ENCODE measurements around the gene ZNG1C.
"Not testable (repeated sequence)": the region's sequence is repeated elsewhere in the genome, so short reads cannot be mapped to it uniquely, and the experiment has no call there.

ZNG1C gene

DNA sequence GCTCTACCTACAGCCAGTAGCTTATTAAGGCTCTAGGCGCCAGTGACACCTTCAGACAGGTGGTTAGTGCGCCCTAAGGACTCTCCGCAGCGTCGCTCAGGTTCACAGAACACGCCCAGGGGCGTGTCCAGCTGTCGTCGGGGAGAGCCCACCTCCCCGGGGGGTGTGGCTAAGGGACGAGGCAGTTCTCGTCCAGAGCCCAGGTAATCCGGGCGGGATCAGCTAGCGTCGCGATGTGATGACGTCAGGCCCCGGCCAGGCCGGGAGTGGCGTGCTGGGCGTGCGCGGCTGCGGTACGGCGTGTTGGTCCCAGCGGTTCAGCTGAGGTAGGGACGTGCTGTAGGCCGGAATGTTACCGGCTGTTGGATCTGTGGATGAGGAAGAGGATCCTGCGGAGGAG lies at the start of gene ZNG1C:
Gene ZNG1C, plus strand, starts transcription at position 301 of the 400 bp plus-strand sequence. Its CDS starts 49 bp downstream, at position 350.
- in situ Hi-C loops (cut with MboI; ENCODE audit: low sequenced_read_pairs, unreplicated experiment) = not testable (repeated sequence)

DNA sequence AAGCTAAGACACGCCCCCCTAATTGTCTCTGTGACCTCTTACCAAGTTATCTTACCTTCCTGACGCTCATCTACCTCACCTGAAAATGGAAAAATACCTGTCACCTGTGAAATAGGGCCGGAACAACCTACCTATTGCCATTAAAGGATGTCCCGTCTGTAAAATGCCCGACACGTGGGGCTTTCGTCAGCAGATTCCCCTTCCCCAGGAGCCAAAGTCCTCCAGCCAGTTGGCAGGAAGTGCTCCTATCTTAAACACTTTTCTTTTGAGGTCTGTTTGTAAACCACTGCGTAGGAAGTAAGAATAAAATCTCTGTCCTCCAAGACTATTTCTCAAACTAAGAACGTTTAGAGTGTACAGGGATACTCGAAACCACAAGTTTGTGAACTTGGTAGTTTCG lies 654 bp downstream of the ZNG1C start:
- DNase-seq (ENCODE audit: low spot score); in situ Hi-C loops (cut with MboI; ENCODE audit: low sequenced_read_pairs, unreplicated experiment): not testable (repeated sequence)

More for the DNA sequence above, at the start of gene ZNG1C:
- not testable (repeated sequence) for DNase-seq (ENCODE audit: low spot score)

GRCh38 chr9:68281041-68281440 lies 39.3 kb downstream of the ZNG1C start:
- in situ Hi-C loops (cut with MboI; ENCODE audit: low sequenced_read_pairs, unreplicated experiment); DNase-seq (ENCODE audit: low spot score): not testable (repeated sequence)

DNA sequence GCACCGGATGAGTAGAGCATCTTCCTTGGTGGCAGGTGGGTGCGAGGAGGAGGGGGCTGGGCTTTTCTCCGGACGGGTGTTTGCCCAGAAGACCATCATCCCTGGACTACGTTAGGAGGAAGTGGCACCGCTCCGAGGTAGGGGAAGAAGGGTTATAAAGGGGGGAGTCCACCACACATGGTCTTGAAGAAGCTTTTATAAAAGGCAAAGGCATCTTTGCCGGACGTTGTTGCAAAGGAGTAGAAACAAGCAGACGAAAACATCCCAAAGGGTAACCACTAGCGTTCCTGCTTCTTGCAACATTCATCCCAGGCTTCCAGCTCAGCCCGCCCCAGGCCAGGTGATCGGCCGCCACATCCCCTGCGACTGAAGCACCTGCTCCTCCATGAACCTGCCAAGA lies 60.8 kb downstream of the ZNG1C start, which contains the start of gene FOXD4L3:
Gene FOXD4L3, plus strand, starts transcription at position 301 of the 400 bp plus-strand sequence. Its CDS starts 85 bp downstream, at position 386.
- DNase-seq (ENCODE audit: low spot score); in situ Hi-C loops (cut with MboI; ENCODE audit: low sequenced_read_pairs, unreplicated experiment): not testable (repeated sequence)

- DNase-seq (ENCODE audit: low spot score); in situ Hi-C loops (cut with MboI; ENCODE audit: low sequenced_read_pairs, unreplicated experiment): not testable (repeated sequence)
Measured at GRCh38 chr9:68303771-68304170, 62.0 kb downstream of the ZNG1C start.

- DNase-seq (ENCODE audit: low spot score); in situ Hi-C loops (cut with MboI; ENCODE audit: low sequenced_read_pairs, unreplicated experiment): not testable (repeated sequence)
Measured at GRCh38 chr9:68304212-68304611, 62.4 kb downstream of the ZNG1C start.

- in situ Hi-C loops (cut with MboI; ENCODE audit: low sequenced_read_pairs, unreplicated experiment); DNase-seq (ENCODE audit: low spot score): not testable (repeated sequence)
Measured at GRCh38 chr9:68304777-68305176, 63.0 kb downstream of the ZNG1C start.

GRCh38 chr9:68305680-68306285 lies 64.0 kb downstream of the ZNG1C start:
- DNase-seq (ENCODE audit: low spot score); in situ Hi-C loops (cut with MboI; ENCODE audit: low sequenced_read_pairs, unreplicated experiment): not testable (repeated sequence)

DNA sequence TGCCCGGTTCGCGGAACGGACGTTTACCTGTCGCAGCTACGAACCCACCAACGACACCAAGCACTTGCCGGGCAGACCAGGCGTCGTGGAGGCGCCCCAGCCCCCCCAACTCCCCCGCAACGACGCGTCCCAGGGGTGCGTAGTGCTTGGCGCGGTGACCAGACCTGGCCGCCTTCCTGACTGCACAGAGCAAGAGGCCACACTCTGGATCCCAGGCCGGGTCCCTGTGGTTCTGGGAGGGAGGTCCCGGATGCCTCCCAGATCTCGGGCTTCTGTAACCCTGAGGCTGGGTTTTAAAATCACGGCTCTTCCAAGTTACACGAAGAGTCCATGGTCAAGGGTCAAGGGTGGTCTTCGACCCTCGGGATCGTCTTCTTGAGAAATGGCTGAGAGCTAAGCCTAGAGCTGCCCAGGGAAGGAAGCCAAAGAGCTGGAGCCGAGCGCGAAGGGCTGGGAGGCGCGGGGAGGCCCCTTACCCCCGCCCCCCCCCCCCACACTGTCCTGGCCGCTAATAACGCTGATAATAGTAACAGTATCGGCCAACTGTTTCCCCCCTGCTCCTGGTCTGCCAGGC lies 64.7 kb downstream of the ZNG1C start:
- DNase-seq (ENCODE audit: low spot score); in situ Hi-C loops (cut with MboI; ENCODE audit: low sequenced_read_pairs, unreplicated experiment): not testable (repeated sequence)

- in situ Hi-C loops (cut with MboI; ENCODE audit: low sequenced_read_pairs, unreplicated experiment); DNase-seq (ENCODE audit: low spot score): not testable (repeated sequence)
Measured at GRCh38 chr9:68307127-68307526, 65.3 kb downstream of the ZNG1C start.

GRCh38 chr9:68307654-68308053 lies 65.9 kb downstream of the ZNG1C start:
- in situ Hi-C loops (cut with MboI; ENCODE audit: low sequenced_read_pairs, unreplicated experiment); DNase-seq (ENCODE audit: low spot score): not testable (repeated sequence)

GRCh38 chr9:68311208-68311607 lies 69.4 kb downstream of the ZNG1C start:
- in situ Hi-C loops (cut with MboI; ENCODE audit: low sequenced_read_pairs, unreplicated experiment) = not testable (repeated sequence)

DNA sequence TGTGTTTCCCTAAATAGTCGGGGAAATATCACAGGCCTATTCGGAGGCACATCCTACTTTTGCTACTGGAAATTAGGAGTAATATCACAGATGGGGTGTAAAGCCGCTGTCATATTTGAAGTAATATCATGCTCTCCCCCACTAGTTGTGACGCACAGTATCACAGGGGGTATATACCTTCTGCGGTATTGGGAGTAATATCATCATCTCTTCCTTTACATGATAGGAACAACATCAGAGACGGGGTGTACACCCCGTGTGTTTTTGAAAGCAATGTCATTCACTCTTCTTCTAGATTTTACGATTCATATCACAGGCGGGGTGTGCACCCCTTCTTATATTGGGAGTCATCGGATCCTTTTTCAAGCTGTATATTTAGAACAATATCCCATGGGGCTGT lies 76.4 kb downstream of the ZNG1C start:
- in situ Hi-C loops (cut with MboI; ENCODE audit: low sequenced_read_pairs, unreplicated experiment); DNase-seq (ENCODE audit: low spot score): not testable (repeated sequence)

More at GRCh38 chr9:68311208-68311607, 69.4 kb downstream of the ZNG1C start:
- not testable (repeated sequence) for DNase-seq (ENCODE audit: low spot score)

GRCh38 chr9:68323749-68324148 lies 82.0 kb downstream of the ZNG1C start:
- DNase-seq (ENCODE audit: low spot score); in situ Hi-C loops (cut with MboI; ENCODE audit: low sequenced_read_pairs, unreplicated experiment): not testable (repeated sequence)

DNA sequence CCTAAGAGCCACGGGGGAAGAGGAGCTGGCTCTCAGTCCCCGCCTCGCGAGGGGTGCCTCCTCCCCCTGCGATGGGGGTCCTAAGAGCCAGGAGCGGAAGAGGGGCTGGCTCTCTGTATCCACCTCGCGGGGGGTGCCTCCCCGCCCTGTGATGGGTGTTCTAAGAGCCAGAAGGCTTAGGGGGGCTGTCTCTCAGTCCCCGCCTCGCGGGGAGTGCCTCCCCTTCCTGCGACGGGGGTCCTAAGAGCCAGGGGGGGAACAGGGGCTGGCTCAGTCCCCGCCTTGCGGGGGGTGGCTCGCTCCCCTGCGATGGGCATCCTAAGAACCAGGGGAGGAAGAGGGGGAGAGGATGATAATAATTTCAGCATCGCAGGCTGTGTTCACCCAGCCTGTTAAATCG lies 82.7 kb downstream of the ZNG1C start:
- DNase-seq (ENCODE audit: low spot score); in situ Hi-C loops (cut with MboI; ENCODE audit: low sequenced_read_pairs, unreplicated experiment): not testable (repeated sequence)

GRCh38 chr9:68329106-68329505 lies 87.3 kb downstream of the ZNG1C start:
- in situ Hi-C loops (cut with MboI; ENCODE audit: low sequenced_read_pairs, unreplicated experiment); DNase-seq (ENCODE audit: low spot score): not testable (repeated sequence)

DNA sequence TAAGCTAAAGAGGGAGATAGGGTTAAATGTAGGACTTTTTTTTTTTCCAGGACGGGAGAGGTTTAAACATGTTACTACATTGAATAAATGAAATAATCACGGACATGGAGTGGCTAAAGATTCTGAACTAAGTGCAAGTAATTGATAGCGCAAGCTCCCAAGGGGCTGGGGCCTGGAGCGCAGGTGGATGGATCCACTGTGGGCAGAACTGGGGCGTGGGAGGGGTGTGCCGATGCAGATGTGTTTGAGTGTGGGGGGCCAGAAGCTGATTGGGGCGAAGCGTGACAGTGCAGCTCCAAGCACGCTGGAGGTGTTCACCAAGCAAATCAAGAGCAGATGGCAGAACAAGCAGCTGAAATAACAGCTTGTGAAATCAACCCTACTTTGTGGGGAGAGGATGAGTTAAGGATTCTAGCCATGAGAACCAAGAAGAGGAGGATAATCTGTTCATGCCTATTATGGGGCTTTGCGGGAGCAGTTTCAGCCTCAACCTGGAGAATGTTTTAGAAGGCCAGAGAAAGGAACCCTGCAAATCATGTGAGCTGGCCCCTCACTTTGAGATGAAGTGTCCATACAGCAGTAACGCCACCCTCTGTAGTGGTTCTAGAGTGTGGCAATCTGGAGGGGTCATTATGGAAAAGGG lies 88.9 kb downstream of the ZNG1C start:
- in situ Hi-C loops (cut with MboI; ENCODE audit: low sequenced_read_pairs, unreplicated experiment) = not testable (repeated sequence)

DNA sequence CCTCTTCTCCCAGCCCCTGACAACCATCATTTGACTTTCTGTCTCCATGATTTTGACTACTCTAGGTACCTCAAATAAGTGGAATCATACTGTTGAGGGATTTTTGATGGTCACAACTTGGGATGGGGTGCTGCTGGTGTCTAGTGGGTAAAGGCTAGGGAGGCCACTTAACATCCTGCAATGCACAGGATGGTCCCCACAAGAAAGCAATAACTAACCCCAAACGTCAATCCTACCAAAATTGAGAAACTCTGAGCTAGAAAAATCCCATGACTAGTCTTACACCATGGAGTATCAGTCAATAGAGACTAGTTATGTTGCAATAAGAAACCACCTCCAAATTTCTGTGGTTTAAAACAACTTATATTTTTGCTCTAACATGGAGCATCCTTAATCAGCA lies 90.3 kb downstream of the ZNG1C start:
- in situ Hi-C loops (cut with MboI; ENCODE audit: low sequenced_read_pairs, unreplicated experiment); DNase-seq (ENCODE audit: low spot score): not testable (repeated sequence)

More for the DNA sequence above, 88.9 kb downstream of the ZNG1C start:
- not testable (repeated sequence) for DNase-seq (ENCODE audit: low spot score)

GRCh38 chr9:68335935-68336334 lies 94.2 kb downstream of the ZNG1C start:
- DNase-seq (ENCODE audit: low spot score); in situ Hi-C loops (cut with MboI; ENCODE audit: low sequenced_read_pairs, unreplicated experiment): not testable (repeated sequence)
